HG03108 (cell line): ENCODE data around the gene IMPA2.

Experiments used
- ATAC-seq: cut with Tn5 transposase; IDR thresholded peaks from one replicate; pipeline ENCODE4 v1.9.1; 2021; ENCODE audit warnings: moderate library complexity; ENCODE audit not compliant: unreplicated experiment

IMPA2 gene

GRCh38 chr18:11987527-11987926 lies 6.2 kb downstream of the IMPA2 start:
- ATAC-seq = no peak

DNA sequence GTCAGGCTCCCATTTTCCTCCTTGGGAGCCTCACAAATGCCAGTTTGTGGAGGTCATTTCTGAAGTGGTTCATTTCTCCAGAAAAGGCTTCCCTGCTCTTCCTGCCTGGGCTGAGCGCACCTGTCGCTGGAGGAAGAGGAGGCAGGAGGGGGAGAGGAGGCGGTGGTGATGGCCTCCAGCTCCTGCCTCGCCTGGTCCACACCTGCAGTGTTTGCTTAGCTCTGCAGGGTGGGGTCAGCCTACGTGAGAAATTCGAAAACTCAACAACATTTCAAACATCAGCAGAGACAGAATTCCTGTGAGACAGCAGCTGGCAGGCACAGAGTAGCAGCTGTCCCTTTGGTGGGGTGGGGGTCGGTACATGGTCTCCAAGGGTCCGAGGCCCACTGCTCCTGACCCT lies 7.9 kb downstream of the IMPA2 start:
- ATAC-seq = no peak

GRCh38 chr18:11989966-11990380 lies 8.7 kb downstream of the IMPA2 start:
- no peak for ATAC-seq

GRCh38 chr18:11990539-11990938 lies 9.2 kb downstream of the IMPA2 start:
- no peak for ATAC-seq

GRCh38 chr18:11991021-11991795 lies 9.9 kb downstream of the IMPA2 start:
- ATAC-seq = no peak

DNA sequence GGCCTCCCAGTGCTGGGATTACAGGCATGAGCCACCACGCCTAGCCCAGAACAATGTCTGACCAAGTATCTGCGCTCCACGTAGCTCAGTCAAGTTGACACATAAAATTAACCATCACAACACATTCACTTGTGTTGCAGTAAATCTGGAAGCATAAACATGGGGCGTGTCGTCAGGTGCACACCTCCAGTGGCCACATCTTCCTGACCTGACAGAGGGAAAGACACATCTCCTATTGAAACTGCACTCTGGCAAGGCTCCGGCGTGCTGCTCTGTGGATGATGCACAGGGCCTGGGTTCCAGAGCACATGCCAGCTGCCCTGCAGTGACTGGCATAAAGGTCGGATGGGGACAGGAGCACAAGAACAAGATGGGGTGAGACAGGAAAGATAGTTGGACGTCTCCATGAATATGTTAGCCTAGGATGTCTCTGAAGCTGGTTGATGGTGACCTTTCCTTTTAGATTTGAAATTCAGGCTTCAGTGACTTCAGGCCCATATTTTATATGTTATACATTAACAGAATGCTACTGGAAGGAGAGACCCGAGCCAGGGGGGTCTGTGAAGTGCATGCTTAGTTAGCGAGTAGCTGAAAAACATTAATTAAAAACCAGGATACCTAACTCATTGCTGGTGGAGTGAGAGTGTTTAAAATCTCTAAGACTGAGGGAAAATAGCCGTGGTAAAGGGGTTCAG lies 10.9 kb downstream of the IMPA2 start:
- no peak for ATAC-seq

- ATAC-seq = no peak
These were observed 12.1 kb downstream of the IMPA2 start for GRCh38 chr18:11993264-11993916.

- no peak for ATAC-seq
These were observed 13.0 kb downstream of the IMPA2 start for GRCh38 chr18:11994336-11994702.

DNA sequence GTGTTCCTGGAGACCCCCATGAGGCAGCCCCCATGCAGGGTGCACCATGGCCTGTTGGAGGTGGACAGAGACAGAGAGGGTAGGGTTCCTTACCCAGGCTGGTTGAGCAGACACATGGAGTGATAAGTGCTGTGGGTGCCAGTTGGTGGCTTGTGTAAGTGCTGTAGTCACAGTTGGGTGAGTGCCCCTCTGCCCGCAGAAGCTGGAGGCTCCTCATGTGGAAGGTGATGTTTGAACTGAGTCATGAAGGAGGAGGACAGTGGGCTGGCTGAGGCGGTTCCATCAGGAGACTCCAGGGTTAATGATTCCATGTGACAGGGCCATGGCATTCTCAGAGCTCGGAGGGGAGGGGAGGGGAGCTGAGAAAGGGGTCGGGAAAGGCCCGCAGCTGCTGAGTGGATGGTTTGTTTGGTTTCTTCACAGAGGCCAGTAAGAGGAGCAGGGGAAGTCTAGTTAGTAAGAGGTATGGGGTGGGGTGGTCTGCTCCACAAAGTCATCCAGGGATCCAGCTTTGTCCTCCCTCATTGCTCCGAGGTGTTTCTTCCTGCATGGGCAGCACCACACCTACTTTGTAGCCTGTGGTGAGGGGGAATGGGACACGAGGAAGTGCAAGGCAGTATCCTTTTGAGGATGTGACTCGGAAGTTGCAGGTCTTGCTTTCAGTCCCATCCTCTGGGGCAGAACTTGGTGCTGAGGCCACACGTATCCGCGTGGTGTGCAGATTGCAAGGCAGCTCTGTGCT lies 13.6 kb downstream of the IMPA2 start:
- no peak for ATAC-seq

GRCh38 chr18:11995445-11996189 lies 14.3 kb downstream of the IMPA2 start:
- ATAC-seq = peak; percentile 84

GRCh38 chr18:11996190-11996754 lies 15.0 kb downstream of the IMPA2 start:
- ATAC-seq = no peak

DNA sequence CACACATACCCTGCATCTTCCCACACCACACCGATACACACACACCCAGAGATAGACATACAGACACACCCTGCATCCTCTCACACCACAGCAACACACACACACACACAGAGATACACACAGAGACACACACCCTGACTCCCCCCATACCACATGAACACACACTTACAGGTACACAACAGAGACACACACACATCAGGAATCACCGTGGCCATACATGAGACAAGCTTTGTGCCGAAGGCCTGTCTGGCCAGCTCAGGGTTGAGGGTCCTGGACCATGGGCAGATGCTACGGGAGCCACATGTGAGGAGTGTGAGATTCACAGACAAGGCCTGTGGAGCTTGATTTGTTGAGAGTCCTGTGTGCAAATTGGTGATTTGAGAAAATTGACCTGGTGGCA lies 15.6 kb downstream of the IMPA2 start:
- no peak for ATAC-seq

- no peak for ATAC-seq
These were observed 16.2 kb downstream of the IMPA2 start for GRCh38 chr18:11997466-11997865.

DNA sequence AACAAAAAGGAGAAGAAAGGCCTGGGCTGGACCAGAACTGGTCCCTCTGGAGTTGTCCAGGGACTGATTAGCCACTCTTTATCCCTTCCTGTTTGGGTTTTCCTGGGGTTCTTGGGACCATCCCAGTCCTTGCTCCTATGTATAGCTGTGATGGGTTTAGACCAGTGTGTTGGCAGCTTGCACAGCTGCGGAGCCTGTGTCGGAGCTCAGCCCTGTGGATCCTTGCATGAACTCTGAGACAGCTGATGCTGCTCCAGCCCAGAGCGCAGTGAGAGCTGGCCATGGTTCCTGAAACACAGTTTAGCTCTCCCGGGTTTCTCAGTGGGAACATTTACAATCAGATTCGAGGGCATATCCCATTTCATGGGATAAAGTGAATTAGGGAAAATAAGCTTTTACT lies 16.9 kb downstream of the IMPA2 start:
- no peak for ATAC-seq

DNA sequence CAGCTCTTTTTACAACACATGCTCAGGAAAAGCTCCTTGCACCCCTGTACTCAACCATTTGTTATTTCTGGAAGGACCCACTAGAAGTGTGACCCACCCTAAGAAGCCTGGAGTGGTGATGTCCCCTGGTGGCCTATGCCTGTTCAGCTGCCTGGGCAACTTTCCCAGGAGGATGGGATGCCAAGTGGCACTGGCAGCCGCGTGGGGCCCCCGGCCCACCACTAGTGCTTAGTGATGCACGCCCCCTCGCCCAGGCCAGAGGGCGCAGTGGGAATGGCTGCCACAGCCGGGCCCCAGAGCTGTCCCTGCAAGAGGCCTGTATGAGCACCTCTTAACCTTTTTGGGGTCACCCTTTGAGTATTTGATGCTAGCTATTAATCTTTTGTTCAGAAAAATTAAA lies 18.1 kb downstream of the IMPA2 start:
- no peak for ATAC-seq

- no peak for ATAC-seq
These were observed 18.9 kb downstream of the IMPA2 start for GRCh38 chr18:12000072-12000659.

- ATAC-seq = no peak
These were observed 20.1 kb downstream of the IMPA2 start for GRCh38 chr18:12001421-12001820.

DNA sequence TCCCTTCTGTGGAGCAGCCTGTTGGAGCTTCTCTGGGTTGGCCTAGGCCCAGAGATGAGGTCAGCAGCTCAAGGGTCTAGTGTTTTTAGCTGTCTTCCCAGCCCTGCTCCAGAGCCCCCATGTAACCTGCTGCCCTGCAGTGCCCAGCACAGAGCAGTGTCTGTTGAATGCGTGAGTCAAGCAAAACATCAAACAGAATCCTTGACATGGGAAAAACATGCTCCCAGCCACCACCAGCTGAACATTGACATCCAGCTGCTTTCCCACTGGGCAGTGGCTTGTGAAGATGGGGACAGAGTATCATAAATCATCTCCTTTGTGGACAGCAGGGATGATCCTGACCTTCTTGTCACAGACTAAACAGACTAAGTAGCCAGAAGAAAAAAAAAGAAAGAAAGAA lies 22.6 kb downstream of the IMPA2 start:
- ATAC-seq = no peak

- peak; percentile 17 for ATAC-seq
These were observed 24.5 kb downstream of the IMPA2 start for GRCh38 chr18:12005538-12006487.
